HepG2 (cell line): ENCODE data around the gene SNRNP200. TPM values are rescaled to one million over a fixed set of nuclear protein-coding genes. Genes with fewer than 3 reads are reported as not detected.
A peak's percentile ranks its signal among the peaks of the same experiment; 100 is the strongest.

Source experiments
- ATAC-seq: fragments of 200-7000 bp; cut with Tn5 transposase; 3 replicates; pipeline ENCODE4 v1.9.1; 2020; ENCODE audit warnings: mild to moderate bottlenecking, moderate library complexity
- BruUV-seq: library from RNA; stranded (reverse); fragments of 400-500 nt; replicated peaks from 2 replicates; lab custom pipeline; 2021; lab: Mats Ljungman, UMichigan
- CTCF ChIA-PET: fragments of 300-600 bp; formaldehyde crosslinking; extraction: SDS; loops from one replicate; lab custom pipeline; 2021; ENCODE audit warnings: low total read pairs, inconsistent platforms, low intra/inter-chr PET ratio; lab: Yijun Ruan, JAX
- POLR2A ChIA-PET: fragments of 350-600 bp; sonication (Branson Sonifier 250); formaldehyde crosslinking; loops from one replicate; lab custom pipeline; 2020; ENCODE audit warnings: antibody characterized with exemption, inconsistent platforms; lab: Yijun Ruan, JAX
- DNase-seq: peaks from one replicate; pipeline ENCODE4 v3.0.0-alpha.2; 2015; ENCODE audit warnings: low spot score
- FAIRE-seq: peaks from 3 replicates; lab custom pipeline; 2011; peaks lifted over from hg19 to GRCh38; lab: Jason Lieb, UNC
- H2AFZ ChIP-seq: one replicate; pipeline ENCODE4 v1.6.1; 2011; ENCODE audit warnings: low read length, inconsistent platforms
- H3K27ac ChIP-seq: fragments of 300-600 bp; 3 replicates; pipeline ENCODE4 v1.8.0; 2011; ENCODE audit warnings: mixed run types, mild to moderate bottlenecking, mixed read lengths, low read length, inconsistent platforms; ENCODE audit not compliant: insufficient read depth; ENCODE audit errors: extremely low read length
- H3K27me3 ChIP-seq, 2 experiments: fragments of 200-600 bp in 1 of 2; 2 replicates in 1 of 2; 3 replicates in 1 of 2; pipeline versions ENCODE4 v1.6.0 to v1.8.0; 2011; ENCODE audit warnings: low read length in 2 of 2, mild to moderate bottlenecking in 2 of 2, moderate library complexity in 2 of 2, inconsistent platforms in 1 of 2; ENCODE audit not compliant: insufficient read depth in 2 of 2, control insufficient read depth in 1 of 2
- H3K36me3 ChIP-seq, 2 experiments: fragments of 200-600 bp in 1 of 2; replicated peaks in 1 of 2; 2 replicates in 1 of 2; 3 replicates in 1 of 2; pipeline versions ENCODE4 v1.5.1 to v1.8.0; 2011; ENCODE audit warnings: low read length in 2 of 2, inconsistent platforms in 1 of 2; ENCODE audit not compliant: insufficient read depth in 2 of 2, control insufficient read depth in 1 of 2
- H3K4me1 ChIP-seq: 2 replicates; pipeline ENCODE4 v1.5.1; 2012; ENCODE audit warnings: low read length, inconsistent platforms; ENCODE audit not compliant: insufficient read depth
- H3K4me2 ChIP-seq: 2 replicates; pipeline ENCODE4 v1.6.0; 2011; ENCODE audit warnings: low read depth, low read length, inconsistent platforms
- H3K4me3 ChIP-seq, 3 experiments: fragments of 200-600 bp in 1 of 3; sonication (generic), shearing (Covaris generic) in 1 of 3; replicated peaks in 1 of 3; 2 replicates each; pipeline ENCODE4 v1.5.1; 2011 to 2016; ENCODE audit warnings: low read length in 3 of 3, inconsistent platforms in 2 of 3, low read depth in 2 of 3, mild to moderate bottlenecking in 2 of 3, control low read depth in 1 of 3, mixed read lengths in 1 of 3; ENCODE audit not compliant: insufficient read depth in 1 of 3
- H3K79me2 ChIP-seq: one replicate; pipeline ENCODE4 v1.6.1; 2011; ENCODE audit warnings: low read length, inconsistent platforms; ENCODE audit not compliant: insufficient read depth
- H3K9ac ChIP-seq: 2 replicates; pipeline ENCODE4 v1.6.0; 2011; ENCODE audit warnings: mild to moderate bottlenecking, low read depth, low read length, inconsistent platforms; ENCODE audit not compliant: insufficient read depth
- H3K9me3 ChIP-seq: 2 replicates; pipeline ENCODE4 v1.5.1; 2012; ENCODE audit warnings: mild to moderate bottlenecking, low read length
- H4K20me1 ChIP-seq: 2 replicates; pipeline ENCODE4 v1.6.0; 2011; ENCODE audit warnings: inconsistent platforms, mild to moderate bottlenecking, low read length, moderate library complexity; ENCODE audit not compliant: insufficient read depth
- ARID3A ChIP-seq: IDR thresholded peaks from 2 replicates; pipeline ENCODE4 v1.6.1; 2012; ENCODE audit warnings: low read depth, low read length, improper control_type of control experiment
- GATAD2A ChIP-seq: IDR thresholded peaks from 2 replicates; pipeline ENCODE4 v1.6.1; 2016
- HMGXB4 ChIP-seq, 2 experiments: sonication (generic) in 1 of 2; formaldehyde crosslinking in 1 of 2; IDR thresholded peaks; 2 replicates each; pipeline versions ENCODE4 v1.4.0 to v1.6.1; 2018 to 2020; ENCODE audit warnings: missing genetic modification reagents in 2 of 2, borderline replicate concordance in 1 of 2, low read depth in 1 of 2, mild to moderate bottlenecking in 1 of 2, missing biosample characterization in 1 of 2
- IKZF1 ChIP-seq: fragments of 450-650 bp; IDR thresholded peaks from 2 replicates; pipeline ENCODE4 v1.7.1; 2016
- MTA1 ChIP-seq: sonication (generic); formaldehyde crosslinking; IDR thresholded peaks from 2 replicates; pipeline ENCODE4 v1.4.0; 2020; ENCODE audit warnings: missing genetic modification reagents, mild to moderate bottlenecking, borderline replicate concordance
- POLR2A ChIP-seq, 2 experiments: IDR thresholded peaks; 2 replicates each; pipeline ENCODE4 v1.6.1; 2011; ENCODE audit warnings: low read depth in 2 of 2, low read length in 2 of 2, mild to moderate bottlenecking in 1 of 2, moderate library complexity in 1 of 2; ENCODE audit not compliant: insufficient read depth in 1 of 2
- RARA ChIP-seq: IDR thresholded peaks from 2 replicates; pipeline ENCODE4 v1.6.1; 2016; ENCODE audit warnings: missing genetic modification reagents, missing compliant biosample characterization
- SIX1 ChIP-seq: sonication (generic); formaldehyde crosslinking; IDR thresholded peaks from 2 replicates; pipeline ENCODE4 v1.4.0; 2020; ENCODE audit warnings: missing genetic modification reagents, borderline replicate concordance
- SIX4 ChIP-seq: sonication (generic); formaldehyde crosslinking; IDR thresholded peaks from 2 replicates; pipeline ENCODE4 v1.4.0; 2020; ENCODE audit warnings: missing genetic modification reagents
- SOX13 ChIP-seq, 3 experiments: fragments of 450-650 bp in 1 of 3; sonication (generic) in 1 of 3; formaldehyde crosslinking in 1 of 3; IDR thresholded peaks in 2 of 3; conservative IDR thresholded peaks in 1 of 3; 2 replicates each; pipeline versions ENCODE4 v1.5.0 to v1.6.1; 2016 to 2020; ENCODE audit warnings: antibody characterized with exemption in 1 of 3, mild to moderate bottlenecking in 1 of 3, missing compliant biosample characterization in 1 of 3, missing genetic modification reagents in 1 of 3, moderate library complexity in 1 of 3
- SOX5 ChIP-seq: IDR thresholded peaks from 2 replicates; pipeline ENCODE4 v1.6.1; 2016; ENCODE audit warnings: borderline replicate concordance
- ZBTB20 ChIP-seq: sonication (generic); formaldehyde crosslinking; IDR thresholded peaks from 2 replicates; pipeline ENCODE4 v1.8.1; 2023; ENCODE audit warnings: missing genetic modification reagents, low read depth, mild to moderate bottlenecking, borderline replicate concordance
- ZMYM3 ChIP-seq: sonication (generic); formaldehyde crosslinking; IDR thresholded peaks from 2 replicates; pipeline ENCODE4 v1.5.1; 2020; ENCODE audit warnings: mild to moderate bottlenecking, missing genetic modification reagents
- ZNF362 ChIP-seq: sonication (generic); formaldehyde crosslinking; IDR thresholded peaks from 2 replicates; pipeline ENCODE4 v1.4.0; 2020; ENCODE audit warnings: missing genetic modification reagents, mild to moderate bottlenecking, borderline replicate concordance
- ZNF772 ChIP-seq: sonication (generic); formaldehyde crosslinking; IDR thresholded peaks from 2 replicates; pipeline ENCODE4 v1.5.0; 2020; ENCODE audit warnings: mild to moderate bottlenecking, missing genetic modification reagents
- WGBS: methylation state at CpG from one replicate; pipeline ENCODE4 v1.1.6; 2017; ENCODE audit warnings: low lambda C conversion rate; 5-methylcytosine and 5-hydroxymethylcytosine counted together
- in situ Hi-C: cut with HindIII; loops from 2 replicates; pipeline ENCODE4 v1.10.0; 2017; ENCODE audit warnings: low pct_unique_long_range_greater_than_20kb; ENCODE audit not compliant: extremely low pct_ligation_motif_present
- intact Hi-C: fragments of 100-400 bp; cut with micrococcal nuclease; formaldehyde crosslinking; loops from one replicate; pipeline ENCODE4 v1.10.0; 2022; ENCODE audit not compliant: unreplicated experiment
- polyA plus RNA-seq, 8 experiments: library from polyadenylated mRNA; depleted of rRNA in 3 of 8; stranded (reverse) in 7 of 8; unstranded in 1 of 8; fragments of >200 nt; fragmentation: Illumina TruSeq in 4 of 8; extraction: Trizol in 4 of 8; gene quantifications; 2 replicates each; pipeline versions ENCODE4 v1.2.1 to v1.2.3, GENCODE V29; 2011 to 2016; ENCODE audit warnings: low read depth in 4 of 8, missing spikeins in 1 of 8, mixed read lengths in 1 of 8; ENCODE audit not compliant: insufficient read depth in 1 of 8
- total RNA-seq, 5 experiments: library from RNA; depleted of rRNA; stranded (reverse); fragments of >200 nt; fragmentation: Illumina TruSeq; extraction: Trizol; gene quantifications; 2 replicates each; pipeline ENCODE4 v1.2.3, GENCODE V29; 2016; ENCODE audit warnings: low read depth in 1 of 5

SNRNP200 gene
- total and polyA plus RNA-seq, 2 of the 13 experiments (the other 11 are each of a cell fraction or from before 2014, with no cell fraction given): 99.0 to 232 TPM

- H3K4me2 ChIP-seq: no peak overlapping the region
- H3K9me3 ChIP-seq: no peaks in the 10 kb centered on the region
- 90% methylated on average over 4 of the region's 4 CpGs for WGBS
- TF ChIP-seq SOX5 (CRISPR knock-in tag): peak; percentile 36; the same call in 1 of the 2 replicates
- TF ChIP-seq ZNF772 (CRISPR knock-in tag): 0 out of 2 replicates have a peak, but pooled peaks have one; percentile 32
- TF ChIP-seq SIX1 (CRISPR knock-in tag): peak; percentile 87; the same call in 1 of the 2 replicates
- peak; percentile 78 for TF ChIP-seq ZNF362
- TF ChIP-seq ARID3A: no peak
- peak; percentile 31; the same call in 1 of the 2 replicates for TF ChIP-seq GATAD2A (CRISPR knock-in tag)
- no peak for TF ChIP-seq HMGXB4 (CRISPR knock-in tag; IDR thresholded peaks at IDR 0.05; ENCODE audit: borderline replicate concordance in 1 of 2, low read depth in 1 of 2)
- TF ChIP-seq ZBTB20 (CRISPR knock-in tag): no peak
- peak; percentile 28; the same call in 1 of the 2 replicates for TF ChIP-seq RARA
- no peak for TF ChIP-seq SOX13 (IDR thresholded peaks at IDR 0.05)
- TF ChIP-seq SOX13 (CRISPR knock-in tag; conservative IDR thresholded peaks at IDR 0.05 in 1 of 2, IDR thresholded peaks at IDR 0.05 in 1 of 2): peak in 1 of 2 experiments; percentile 17; a peak in 1 of 4 replicates
- TF ChIP-seq MTA1 (CRISPR knock-in tag): no peak
- no peak for TF ChIP-seq POLR2A (IDR thresholded peaks at IDR 0.05; ENCODE audit: insufficient read depth in 1 of 2, low read depth in 2 of 2, low read length in 2 of 2)
- TF ChIP-seq SIX4 (CRISPR knock-in tag): peak; percentile 94
- TF ChIP-seq IKZF1: no peak
- TF ChIP-seq ZMYM3 (CRISPR knock-in tag): no peak
- H3K4me3 ChIP-seq: no peak overlapping the region
- no peak overlapping the region for H3K9ac ChIP-seq
- no peaks in the 10 kb centered on the region for H4K20me1 ChIP-seq
- in situ Hi-C loops: no loop called here
- CTCF ChIA-PET: no interaction called here
- peaks cover 7 to 29% of the 10 kb centered on the region in 2 experiments; a peak in 4 of 5 replicates for H3K27me3 ChIP-seq
- H3K36me3 ChIP-seq: no peaks in the 10 kb centered on the region
- peak; percentile 46 for DNase-seq
- ATAC-seq: no peak
- no peak for FAIRE-seq
- BruUV-seq: no TSS peak
- intact Hi-C loops: no loop called here
- H2AFZ ChIP-seq: no peak overlapping the region
- no peaks in the 10 kb centered on the region for H3K79me2 ChIP-seq
- POLR2A ChIA-PET: interaction anchor here (5.0 kb wide), 1 partner anchor 17 kb away, joined by 30 read pairs; the partner anchor contains the start of gene NCAPH
- peaks cover 61% of the 10 kb centered on the region for H3K4me1 ChIP-seq
- no peak overlapping the region for H3K27ac ChIP-seq
Observed at GRCh38 chr2:96318723-96319122, 13.4 kb upstream of the SNRNP200 start.
